Limb (tissue), 2 donors: ENCODE measurements around the gene RB1.
"Not testable (repeated sequence)": the region's sequence is repeated elsewhere in the genome, so short reads cannot be mapped to it uniquely, and the experiment has no call there.

Experiments used
- DNase-seq, 2 donors: peaks; one replicate each; pipeline ENCODE4 v3.0.0-alpha.2; 2016; ENCODE audit errors: extremely low spot score in 2 of 2

RB1 gene

GRCh38 chr13:48297131-48297786, 6.3 kb upstream of the RB1 start:
- no peak for DNase-seq

- no peak for DNase-seq
Observed at GRCh38 chr13:48299591-48299990, 4.0 kb upstream of the RB1 start.

GRCh38 chr13:48302871-48303358, 636 bp upstream of the RB1 start:
- peak in 1 of 2 donors; percentile 22 for DNase-seq

GRCh38 chr13:48304143-48304876, 759 bp downstream of the RB1 start:
- DNase-seq: peak; percentile 44 to 70

GRCh38 chr13:48311223-48311622, 7.7 kb downstream of the RB1 start:
- no peak for DNase-seq

- peak in 1 of 2 donors; percentile 31 for DNase-seq
Observed at GRCh38 chr13:48315969-48316650, 12.6 kb downstream of the RB1 start.

GRCh38 chr13:48316826-48317510, 13.4 kb downstream of the RB1 start:
- peak in 1 of 2 donors; percentile 42 for DNase-seq

GRCh38 chr13:48317511-48318376, 14.2 kb downstream of the RB1 start:
- DNase-seq: peak in 1 of 2 donors; percentile 49

GRCh38 chr13:48318377-48318811, 14.8 kb downstream of the RB1 start:
- no peak for DNase-seq

GRCh38 chr13:48318821-48319511, 15.4 kb downstream of the RB1 start:
- DNase-seq: peak; percentile 5 to 59

GRCh38 chr13:48319531-48320398, 16.2 kb downstream of the RB1 start:
- DNase-seq: peak in 1 of 2 donors; percentile 46

- DNase-seq: no peak
Observed at GRCh38 chr13:48320399-48320790, 16.8 kb downstream of the RB1 start.

- peak in 1 of 2 donors; percentile 31 for DNase-seq
Observed at GRCh38 chr13:48320891-48321510, 17.4 kb downstream of the RB1 start.

- no peak for DNase-seq
Observed at GRCh38 chr13:48322294-48322693, 18.7 kb downstream of the RB1 start.

- no peak for DNase-seq
Observed at GRCh38 chr13:48333976-48334375, 30.4 kb downstream of the RB1 start.

- DNase-seq: peak in 1 of 2 donors; percentile 14
Observed at GRCh38 chr13:48334534-48335127, 31.1 kb downstream of the RB1 start.

- DNase-seq: not testable (repeated sequence)
Observed at GRCh38 chr13:48339198-48339597, 35.6 kb downstream of the RB1 start.

GRCh38 chr13:48344264-48344663, 40.7 kb downstream of the RB1 start:
- DNase-seq: no peak
